K562 (cell line): Measurements from ENCODE around the gene MPRIP. TPM values are rescaled to one million over a fixed set of nuclear protein-coding genes. Genes with fewer than 3 reads are reported as not detected.

Source experiments
- L3MBTL2 ChIP-seq: fragments of 450-650 bp; IDR thresholded peaks from 2 replicates; pipeline ENCODE4 v1.6.1; 2016; ENCODE audit warnings: mild to moderate bottlenecking, moderate library complexity
- THRAP3 ChIP-seq: fragments of 450-650 bp; IDR thresholded peaks from 2 replicates; pipeline ENCODE4 v1.6.1; 2016; ENCODE audit warnings: mild to moderate bottlenecking, inconsistent platforms, borderline replicate concordance
- ZNF121 ChIP-seq: sonication (generic); formaldehyde crosslinking; conservative IDR thresholded peaks from 2 replicates; pipeline ENCODE4 v1.8.0; 2022; ENCODE audit warnings: missing genetic modification reagents
- ZSCAN32 ChIP-seq: fragments of 450-650 bp; formaldehyde crosslinking; IDR thresholded peaks from 2 replicates; pipeline ENCODE4 v1.4.0; 2020; ENCODE audit warnings: mild to moderate bottlenecking, moderate library complexity
- polyA plus RNA-seq, 8 experiments: library from polyadenylated mRNA; depleted of rRNA in 4 of 8; stranded (reverse) in 5 of 8; unstranded in 3 of 8; fragments of >200 nt; fragmentation: Nextera tagmentation in 2 of 8; fragmentation: Illumina TruSeq in 1 of 8; extraction: Ambion mirVana in 2 of 8; extraction: Trizol in 1 of 8; gene quantifications; 2 replicates each; pipeline versions ENCODE4 v1.2.1 to v1.2.3, GENCODE V29; 2011 to 2014; ENCODE audit warnings: inconsistent platforms in 1 of 8, missing spikeins in 1 of 8
- total RNA-seq, 7 experiments: library from RNA; depleted of rRNA in 6 of 7; stranded (reverse); fragments of >200 nt in 6 of 7; fragmentation: Illumina TruSeq in 2 of 7; extraction: Trizol in 2 of 7; gene quantifications; 2 replicates each; pipeline versions ENCODE4 v1.2.1 to v1.2.3, GENCODE V29; 2011 to 2021; ENCODE audit warnings: low replicate concordance in 1 of 7
- TF ChIP-seq, protein P1 (sequence below): fragments of 250-450 bp; sonication (Bioruptor Pico); IDR thresholded peaks from 2 replicates; pipeline ENCODE4 v1.4.0; 2020; ENCODE audit warnings: mild to moderate bottlenecking, moderate library complexity
- TF ChIP-seq, protein P2 (sequence below), 2 experiments: fragments of 450-650 bp; conservative IDR thresholded peaks; 2 replicates each; pipeline ENCODE4 v1.6.1; 2017; ENCODE audit warnings: mild to moderate bottlenecking in 2 of 2, moderate library complexity in 2 of 2
- TF ChIP-seq, protein P3 (sequence below): fragments of 200-800 bp; sonication (Bioruptor generic); IDR thresholded peaks from 2 replicates; pipeline ENCODE4 v1.6.1; 2016; ENCODE audit warnings: missing genetic modification characterization, missing compliant biosample characterization
- TF ChIP-seq, protein P4 (sequence below): fragments of 450-650 bp; IDR thresholded peaks from 2 replicates; pipeline ENCODE4 v1.6.1; 2017; ENCODE audit warnings: antibody characterized with exemption, mild to moderate bottlenecking

Gene MPRIP
- total and polyA plus RNA-seq, 9 of the 15 experiments (the other 6 are each of a cell fraction or from before 2014, with no cell fraction given) = 10.0 to 72.6 (median 30.1) TPM

DNA sequence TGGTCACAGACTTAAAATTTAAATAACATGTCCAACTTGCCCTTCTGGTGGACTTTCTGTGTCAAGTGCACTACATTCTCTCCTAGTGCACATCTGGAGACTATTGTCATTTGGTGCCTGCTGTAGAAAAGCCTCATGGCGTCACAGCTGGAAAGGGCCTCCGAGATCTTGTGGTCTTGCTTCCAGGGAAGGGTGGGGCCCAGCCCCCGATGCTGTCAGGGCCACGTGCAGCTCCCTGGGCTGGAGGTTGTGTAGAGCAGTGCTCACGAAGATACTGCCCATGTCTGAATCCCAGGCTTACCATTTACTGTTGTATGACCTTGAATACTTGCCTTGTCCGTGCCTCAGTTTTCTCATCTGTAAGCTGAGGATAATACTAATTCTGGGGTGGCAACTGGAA lies 6.8 kb upstream of the MPRIP start (continued):
- TF ChIP-seq, protein P1, sequence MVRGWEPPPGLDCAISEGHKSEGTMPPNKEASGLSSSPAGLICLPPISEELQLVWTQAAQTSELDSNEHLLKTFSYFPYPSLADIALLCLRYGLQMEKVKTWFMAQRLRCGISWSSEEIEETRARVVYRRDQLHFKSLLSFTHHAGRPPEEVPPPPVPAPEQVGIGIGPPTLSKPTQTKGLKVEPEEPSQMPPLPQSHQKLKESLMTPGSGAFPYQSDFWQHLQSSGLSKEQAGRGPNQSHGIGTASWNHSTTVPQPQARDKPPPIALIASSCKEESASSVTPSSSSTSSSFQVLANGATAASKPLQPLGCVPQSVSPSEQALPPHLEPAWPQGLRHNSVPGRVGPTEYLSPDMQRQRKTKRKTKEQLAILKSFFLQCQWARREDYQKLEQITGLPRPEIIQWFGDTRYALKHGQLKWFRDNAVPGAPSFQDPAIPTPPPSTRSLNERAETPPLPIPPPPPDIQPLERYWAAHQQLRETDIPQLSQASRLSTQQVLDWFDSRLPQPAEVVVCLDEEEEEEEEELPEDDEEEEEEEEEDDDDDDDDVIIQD (CRISPR knock-in tag) = no peak
- TF ChIP-seq, protein P2, sequence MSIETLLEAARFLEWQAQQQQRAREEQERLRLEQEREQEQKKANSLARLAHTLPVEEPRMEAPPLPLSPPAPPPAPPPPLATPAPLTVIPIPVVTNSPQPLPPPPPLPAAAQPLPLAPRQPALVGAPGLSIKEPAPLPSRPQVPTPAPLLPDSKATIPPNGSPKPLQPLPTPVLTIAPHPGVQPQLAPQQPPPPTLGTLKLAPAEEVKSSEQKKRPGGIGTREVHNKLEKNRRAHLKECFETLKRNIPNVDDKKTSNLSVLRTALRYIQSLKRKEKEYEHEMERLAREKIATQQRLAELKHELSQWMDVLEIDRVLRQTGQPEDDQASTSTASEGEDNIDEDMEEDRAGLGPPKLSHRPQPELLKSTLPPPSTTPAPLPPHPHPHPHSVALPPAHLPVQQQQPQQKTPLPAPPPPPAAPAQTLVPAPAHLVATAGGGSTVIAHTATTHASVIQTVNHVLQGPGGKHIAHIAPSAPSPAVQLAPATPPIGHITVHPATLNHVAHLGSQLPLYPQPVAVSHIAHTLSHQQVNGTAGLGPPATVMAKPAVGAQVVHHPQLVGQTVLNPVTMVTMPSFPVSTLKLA (conservative IDR thresholded peaks at IDR 0.05) = peak; percentile 54 to 55; a peak in 3 of 4 replicates
- TF ChIP-seq, protein P3, sequence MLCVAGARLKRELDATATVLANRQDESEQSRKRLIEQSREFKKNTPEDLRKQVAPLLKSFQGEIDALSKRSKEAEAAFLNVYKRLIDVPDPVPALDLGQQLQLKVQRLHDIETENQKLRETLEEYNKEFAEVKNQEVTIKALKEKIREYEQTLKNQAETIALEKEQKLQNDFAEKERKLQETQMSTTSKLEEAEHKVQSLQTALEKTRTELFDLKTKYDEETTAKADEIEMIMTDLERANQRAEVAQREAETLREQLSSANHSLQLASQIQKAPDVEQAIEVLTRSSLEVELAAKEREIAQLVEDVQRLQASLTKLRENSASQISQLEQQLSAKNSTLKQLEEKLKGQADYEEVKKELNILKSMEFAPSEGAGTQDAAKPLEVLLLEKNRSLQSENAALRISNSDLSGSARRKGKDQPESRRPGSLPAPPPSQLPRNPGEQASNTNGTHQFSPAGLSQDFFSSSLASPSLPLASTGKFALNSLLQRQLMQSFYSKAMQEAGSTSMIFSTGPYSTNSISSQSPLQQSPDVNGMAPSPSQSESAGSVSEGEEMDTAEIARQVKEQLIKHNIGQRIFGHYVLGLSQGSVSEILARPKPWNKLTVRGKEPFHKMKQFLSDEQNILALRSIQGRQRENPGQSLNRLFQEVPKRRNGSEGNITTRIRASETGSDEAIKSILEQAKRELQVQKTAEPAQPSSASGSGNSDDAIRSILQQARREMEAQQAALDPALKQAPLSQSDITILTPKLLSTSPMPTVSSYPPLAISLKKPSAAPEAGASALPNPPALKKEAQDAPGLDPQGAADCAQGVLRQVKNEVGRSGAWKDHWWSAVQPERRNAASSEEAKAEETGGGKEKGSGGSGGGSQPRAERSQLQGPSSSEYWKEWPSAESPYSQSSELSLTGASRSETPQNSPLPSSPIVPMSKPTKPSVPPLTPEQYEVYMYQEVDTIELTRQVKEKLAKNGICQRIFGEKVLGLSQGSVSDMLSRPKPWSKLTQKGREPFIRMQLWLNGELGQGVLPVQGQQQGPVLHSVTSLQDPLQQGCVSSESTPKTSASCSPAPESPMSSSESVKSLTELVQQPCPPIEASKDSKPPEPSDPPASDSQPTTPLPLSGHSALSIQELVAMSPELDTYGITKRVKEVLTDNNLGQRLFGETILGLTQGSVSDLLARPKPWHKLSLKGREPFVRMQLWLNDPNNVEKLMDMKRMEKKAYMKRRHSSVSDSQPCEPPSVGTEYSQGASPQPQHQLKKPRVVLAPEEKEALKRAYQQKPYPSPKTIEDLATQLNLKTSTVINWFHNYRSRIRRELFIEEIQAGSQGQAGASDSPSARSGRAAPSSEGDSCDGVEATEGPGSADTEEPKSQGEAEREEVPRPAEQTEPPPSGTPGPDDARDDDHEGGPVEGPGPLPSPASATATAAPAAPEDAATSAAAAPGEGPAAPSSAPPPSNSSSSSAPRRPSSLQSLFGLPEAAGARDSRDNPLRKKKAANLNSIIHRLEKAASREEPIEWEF (CRISPR knock-in tag) = no peak
- TF ChIP-seq L3MBTL2 = peak; percentile 85
- no peak for TF ChIP-seq ZSCAN32
- TF ChIP-seq, protein P4, sequence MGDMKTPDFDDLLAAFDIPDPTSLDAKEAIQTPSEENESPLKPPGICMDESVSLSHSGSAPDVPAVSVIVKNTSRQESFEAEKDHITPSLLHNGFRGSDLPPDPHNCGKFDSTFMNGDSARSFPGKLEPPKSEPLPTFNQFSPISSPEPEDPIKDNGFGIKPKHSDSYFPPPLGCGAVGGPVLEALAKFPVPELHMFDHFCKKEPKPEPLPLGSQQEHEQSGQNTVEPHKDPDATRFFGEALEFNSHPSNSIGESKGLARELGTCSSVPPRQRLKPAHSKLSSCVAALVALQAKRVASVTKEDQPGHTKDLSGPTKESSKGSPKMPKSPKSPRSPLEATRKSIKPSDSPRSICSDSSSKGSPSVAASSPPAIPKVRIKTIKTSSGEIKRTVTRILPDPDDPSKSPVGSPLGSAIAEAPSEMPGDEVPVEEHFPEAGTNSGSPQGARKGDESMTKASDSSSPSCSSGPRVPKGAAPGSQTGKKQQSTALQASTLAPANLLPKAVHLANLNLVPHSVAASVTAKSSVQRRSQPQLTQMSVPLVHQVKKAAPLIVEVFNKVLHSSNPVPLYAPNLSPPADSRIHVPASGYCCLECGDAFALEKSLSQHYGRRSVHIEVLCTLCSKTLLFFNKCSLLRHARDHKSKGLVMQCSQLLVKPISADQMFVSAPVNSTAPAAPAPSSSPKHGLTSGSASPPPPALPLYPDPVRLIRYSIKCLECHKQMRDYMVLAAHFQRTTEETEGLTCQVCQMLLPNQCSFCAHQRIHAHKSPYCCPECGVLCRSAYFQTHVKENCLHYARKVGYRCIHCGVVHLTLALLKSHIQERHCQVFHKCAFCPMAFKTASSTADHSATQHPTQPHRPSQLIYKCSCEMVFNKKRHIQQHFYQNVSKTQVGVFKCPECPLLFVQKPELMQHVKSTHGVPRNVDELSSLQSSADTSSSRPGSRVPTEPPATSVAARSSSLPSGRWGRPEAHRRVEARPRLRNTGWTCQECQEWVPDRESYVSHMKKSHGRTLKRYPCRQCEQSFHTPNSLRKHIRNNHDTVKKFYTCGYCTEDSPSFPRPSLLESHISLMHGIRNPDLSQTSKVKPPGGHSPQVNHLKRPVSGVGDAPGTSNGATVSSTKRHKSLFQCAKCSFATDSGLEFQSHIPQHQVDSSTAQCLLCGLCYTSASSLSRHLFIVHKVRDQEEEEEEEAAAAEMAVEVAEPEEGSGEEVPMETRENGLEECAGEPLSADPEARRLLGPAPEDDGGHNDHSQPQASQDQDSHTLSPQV = 0 out of 2 replicates have a peak, but pooled peaks have one; percentile 32
- TF ChIP-seq ZNF121 (CRISPR knock-in tag) = no peak
- TF ChIP-seq THRAP3 = no peak
